ENCODE data around the gene HGFAC. TPM values are rescaled to one million over a fixed set of nuclear protein-coding genes. Genes with fewer than 3 reads are reported as not detected.

The HGFAC gene
- total and polyA plus RNA-seq, 7 donors: 0.22 to 0.55 (median 0.36) TPM; not detected in 2

GRCh38 chr4:3491681-3492405 is 50.1 kb downstream of the HGFAC start:
- Histone ChIP-seq H3K27me3 (peaks cover 5 to 82% (median 46%) of the 10 kb centered on the region in 3 donors), H3K27ac (no peak overlapping the region), H3K9me3 (no peaks in the 10 kb centered on the region), H3K36me3 (no peaks in the 10 kb centered on the region), H3K4me3 (no peak overlapping the region), H3K4me1 (no peaks in the 10 kb centered on the region)
- DNase-seq: no peak
- TF ChIP-seq POLR2A (IDR thresholded peaks at IDR 0.05): no peak
- no peak for TF ChIP-seq EP300 (IDR thresholded peaks at IDR 0.05)
- TF ChIP-seq CTCF (IDR thresholded peaks at IDR 0.05): no peak
- no peak for TF ChIP-seq POLR2AphosphoS5 (IDR thresholded peaks at IDR 0.05)
- intact Hi-C loops (cut with DNase I): no loop called here
- 70 to 81% methylated on average over 17 of the region's 17 CpGs for WGBS, 2 donors

GRCh38 chr4:3492741-3493719 is 51.3 kb downstream of the HGFAC start:
- intact Hi-C loops (cut with DNase I): no loop called here
- H3K4me1 ChIP-seq: no peaks in the 10 kb centered on the region
- no peak for DNase-seq
- H3K27ac ChIP-seq: no peak overlapping the region
- no peak overlapping the region for H3K4me3 ChIP-seq
- TF ChIP-seq POLR2AphosphoS5 (IDR thresholded peaks at IDR 0.05) (no peak), EP300 (IDR thresholded peaks at IDR 0.05) (no peak), CTCF (IDR thresholded peaks at IDR 0.05) (no peak), POLR2A (IDR thresholded peaks at IDR 0.05) (no peak)
- H3K9me3 ChIP-seq: no peaks in the 10 kb centered on the region
- 88% methylated on average over 55 of the region's 55 CpGs for WGBS, 2 donors
- H3K27me3 ChIP-seq: peaks cover 5 to 73% (median 46%) of the 10 kb centered on the region in 3 donors
- H3K36me3 ChIP-seq: no peaks in the 10 kb centered on the region

- 68% methylated on average over 20 of the region's 20 CpGs for WGBS, 2 donors
- no peaks in the 10 kb centered on the region for H3K36me3 ChIP-seq
- TF ChIP-seq POLR2AphosphoS5 (IDR thresholded peaks at IDR 0.05): no peak
- TF ChIP-seq CTCF (IDR thresholded peaks at IDR 0.05): no peak
- no peak for TF ChIP-seq EP300 (IDR thresholded peaks at IDR 0.05)
- no peak for TF ChIP-seq POLR2A (IDR thresholded peaks at IDR 0.05)
- peaks cover 5 to 67% (median 46%) of the 10 kb centered on the region in 3 donors for H3K27me3 ChIP-seq
- no peak for DNase-seq
- no peak overlapping the region for H3K4me3 ChIP-seq
- no peaks in the 10 kb centered on the region for H3K4me1 ChIP-seq
- intact Hi-C loops (cut with DNase I): no loop called here
- H3K27ac ChIP-seq: no peak overlapping the region
- H3K9me3 ChIP-seq: no peaks in the 10 kb centered on the region
Observed at GRCh38 chr4:3493720-3494461, 52.1 kb downstream of the HGFAC start.

- no peak for TF ChIP-seq CTCF (IDR thresholded peaks at IDR 0.05)
- TF ChIP-seq EP300 (IDR thresholded peaks at IDR 0.05): no peak
- TF ChIP-seq POLR2A (IDR thresholded peaks at IDR 0.05): no peak
- no peak for TF ChIP-seq POLR2AphosphoS5 (IDR thresholded peaks at IDR 0.05)
- intact Hi-C loops (cut with DNase I): no loop called here
- no peak for DNase-seq
- 51 to 58% methylated on average over 15 of the region's 15 CpGs for WGBS, 2 donors
- Histone ChIP-seq H3K27me3 (peaks cover 5 to 62% (median 46%) of the 10 kb centered on the region in 3 donors), H3K27ac (no peak overlapping the region), H3K9me3 (no peaks in the 10 kb centered on the region), H3K36me3 (no peaks in the 10 kb centered on the region), H3K4me1 (no peaks in the 10 kb centered on the region), H3K4me3 (no peak overlapping the region)
Observed at GRCh38 chr4:3494462-3494871, 52.7 kb downstream of the HGFAC start.

All from sigmoid colon (tissue), 7 donors.